PC-9 (cell line): ENCODE results near the gene IFNLR1. TPM values are rescaled to one million over a fixed set of nuclear protein-coding genes. Genes with fewer than 3 reads are reported as not detected.
A peak's percentile ranks its signal among the peaks of the same experiment; 100 is the strongest.

ENCODE experiments used
- BruUV-seq: library from RNA; stranded (reverse); fragments of 400-500 nt; replicated peaks from 2 replicates; lab custom pipeline; 2021; lab: Mats Ljungman, UMichigan
- CTCF ChIA-PET: fragments of 300-600 bp; sonication (Branson Sonifier 250); formaldehyde crosslinking; loops from one replicate; lab custom pipeline; 2022; ENCODE audit warnings: antibody characterized with exemption; lab: Charles Lee
- POLR2A ChIA-PET: fragments of 300-600 bp; sonication (Branson Sonifier 250); formaldehyde crosslinking; loops from one replicate; lab custom pipeline; 2022; ENCODE audit warnings: antibody characterized with exemption; ENCODE audit not compliant: unreplicated experiment; lab: Charles Lee
- DNase-seq, 2 experiments: peaks; one replicate each; pipeline versions ENCODE4 v3.0.0 to v3.0.0-alpha.2; 2015 to 2022; ENCODE audit warnings: mixed read lengths in 1 of 2
- H2AFZ ChIP-seq: fragments of 200-600 bp; sonication (generic); 2 replicates; pipeline ENCODE4 v1.8.1; 2017; ENCODE audit warnings: antibody characterized with exemption
- H3F3A ChIP-seq: fragments of 200-600 bp; sonication (generic); 2 replicates; pipeline ENCODE4 v1.8.1; 2017; ENCODE audit warnings: antibody characterized with exemption, mild to moderate bottlenecking, low read depth; ENCODE audit not compliant: insufficient read depth
- H3K27ac ChIP-seq: fragments of 200-600 bp; sonication (generic); 2 replicates; pipeline ENCODE4 v1.6.1; 2016; ENCODE audit warnings: mixed run types
- H3K27me3 ChIP-seq: fragments of 200-600 bp; sonication (generic); 2 replicates; pipeline ENCODE4 v1.6.1; 2016; ENCODE audit warnings: low read depth, mixed run types; ENCODE audit not compliant: insufficient read depth
- H3K36me3 ChIP-seq: fragments of 200-600 bp; sonication (generic); 2 replicates; pipeline ENCODE4 v1.6.1; 2016; ENCODE audit warnings: low read depth, mixed run types
- H3K4me1 ChIP-seq: fragments of 200-600 bp; sonication (generic); replicated peaks from 2 replicates; pipeline ENCODE4 v1.6.1; 2016; ENCODE audit warnings: mixed run types; ENCODE audit not compliant: insufficient read depth
- H3K4me2 ChIP-seq: fragments of 200-600 bp; sonication (generic); 2 replicates; pipeline ENCODE4 v1.6.1; 2017; ENCODE audit warnings: mixed run types
- H3K4me3 ChIP-seq: fragments of 200-600 bp; sonication (generic); 2 replicates; pipeline ENCODE4 v1.6.1; 2016; ENCODE audit warnings: mixed run types
- H3K79me2 ChIP-seq: fragments of 200-600 bp; sonication (generic); 2 replicates; pipeline ENCODE4 v1.6.1; 2017; ENCODE audit warnings: low read depth, mixed run types
- H3K9me2 ChIP-seq: fragments of 200-600 bp; sonication (generic); 2 replicates; pipeline ENCODE4 v1.8.1; 2017; ENCODE audit warnings: mild to moderate bottlenecking; ENCODE audit not compliant: insufficient read depth
- H3K9me3 ChIP-seq: fragments of 200-600 bp; sonication (generic); 2 replicates; pipeline ENCODE4 v1.8.1; 2016; ENCODE audit warnings: low read depth; ENCODE audit not compliant: insufficient read depth
- H4K20me1 ChIP-seq: fragments of 200-600 bp; sonication (generic); 2 replicates; pipeline ENCODE4 v1.8.1; 2017; ENCODE audit not compliant: insufficient read depth
- EZH2 ChIP-seq: fragments of 200-600 bp; sonication (generic); IDR thresholded peaks from 2 replicates; pipeline ENCODE4 v1.8.0; 2017; ENCODE audit warnings: antibody characterized with exemption, low read depth
- intact Hi-C: fragments of 100-400 bp; cut with micrococcal nuclease; formaldehyde crosslinking; loops from one replicate; pipeline ENCODE4 v1.10.0; 2022; ENCODE audit not compliant: unreplicated experiment
- total RNA-seq: library from RNA; stranded (reverse); gene quantifications from 2 replicates; pipeline ENCODE4 v1.2.3, GENCODE V29; 2021
- TF ChIP-seq, protein P1 (sequence below): fragments of 200-600 bp; sonication (generic); conservative IDR thresholded peaks from 2 replicates; pipeline ENCODE4 v1.6.1; 2017; ENCODE audit warnings: mixed run types, antibody characterized with exemption, mild to moderate bottlenecking, moderate library complexity

IFNLR1 gene
- total RNA-seq, 1 experiment from 2014 or later: 5.5 TPM

DNA sequence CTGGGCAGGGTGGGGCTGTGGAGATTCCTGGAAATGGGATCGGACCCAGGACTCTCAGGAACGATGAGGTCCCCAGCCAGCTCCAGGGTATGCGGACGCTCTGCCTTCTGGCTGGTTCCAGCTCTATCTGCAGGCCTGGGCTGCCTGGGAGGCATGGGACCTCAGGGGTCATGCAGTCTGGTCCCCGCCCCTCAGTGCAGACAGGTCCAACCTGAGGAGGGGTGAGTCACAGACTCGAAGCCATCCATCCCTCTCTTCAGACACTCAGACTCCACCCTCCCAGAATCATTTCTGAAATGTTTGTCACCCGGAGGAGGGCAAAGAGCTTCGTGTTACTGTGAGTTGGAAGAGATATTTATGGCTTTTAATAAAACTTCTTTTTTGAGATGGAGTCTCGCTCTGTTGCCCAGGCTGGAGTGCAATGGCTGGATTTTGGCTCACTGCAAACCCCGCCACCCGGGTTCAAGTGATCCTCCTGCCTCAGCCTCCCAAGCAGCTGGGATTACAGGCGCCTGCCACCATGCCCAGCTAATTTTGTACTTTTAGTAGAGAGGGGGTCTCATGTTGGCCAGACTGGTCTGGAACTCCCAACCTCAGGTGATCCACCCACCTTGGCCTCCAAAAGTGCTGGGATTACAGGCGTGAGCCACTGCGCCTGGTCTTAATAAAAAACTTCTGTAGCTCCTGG lies 69.2 kb downstream of the IFNLR1 start:
- POLR2A ChIA-PET: interaction anchor here (0.6 to 1.4 kb wide), 3 partner anchors 33 to 426 kb away, joined by 3 to 9 read pairs (median 4); partner anchors contain the start of gene RPL11
- H3F3A ChIP-seq: no peaks in the 10 kb centered on the region
- H3K27ac ChIP-seq: no peak overlapping the region; the same call in 1 of the 2 replicates
- peaks cover 20% of the 10 kb centered on the region for H3K4me1 ChIP-seq
- H3K4me2 ChIP-seq: peak overlapping the region; percentile 53
- TSS peak; percentile 82 for BruUV-seq
- H4K20me1 ChIP-seq: no peaks in the 10 kb centered on the region
- H3K4me3 ChIP-seq: no peak overlapping the region
- no peak for TF ChIP-seq EZH2
- TF ChIP-seq, protein P1, sequence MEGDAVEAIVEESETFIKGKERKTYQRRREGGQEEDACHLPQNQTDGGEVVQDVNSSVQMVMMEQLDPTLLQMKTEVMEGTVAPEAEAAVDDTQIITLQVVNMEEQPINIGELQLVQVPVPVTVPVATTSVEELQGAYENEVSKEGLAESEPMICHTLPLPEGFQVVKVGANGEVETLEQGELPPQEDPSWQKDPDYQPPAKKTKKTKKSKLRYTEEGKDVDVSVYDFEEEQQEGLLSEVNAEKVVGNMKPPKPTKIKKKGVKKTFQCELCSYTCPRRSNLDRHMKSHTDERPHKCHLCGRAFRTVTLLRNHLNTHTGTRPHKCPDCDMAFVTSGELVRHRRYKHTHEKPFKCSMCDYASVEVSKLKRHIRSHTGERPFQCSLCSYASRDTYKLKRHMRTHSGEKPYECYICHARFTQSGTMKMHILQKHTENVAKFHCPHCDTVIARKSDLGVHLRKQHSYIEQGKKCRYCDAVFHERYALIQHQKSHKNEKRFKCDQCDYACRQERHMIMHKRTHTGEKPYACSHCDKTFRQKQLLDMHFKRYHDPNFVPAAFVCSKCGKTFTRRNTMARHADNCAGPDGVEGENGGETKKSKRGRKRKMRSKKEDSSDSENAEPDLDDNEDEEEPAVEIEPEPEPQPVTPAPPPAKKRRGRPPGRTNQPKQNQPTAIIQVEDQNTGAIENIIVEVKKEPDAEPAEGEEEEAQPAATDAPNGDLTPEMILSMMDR: no peak
- no peaks in the 10 kb centered on the region for H3K9me2 ChIP-seq
- CTCF ChIA-PET: interaction anchor here (0.5 to 1.2 kb wide), 3 partner anchors 26 to 630 kb away, joined by 3 to 5 read pairs (median 3); partner anchors contain the start of gene IL22RA1
- no peaks in the 10 kb centered on the region for H3K27me3 ChIP-seq
- intact Hi-C loops: no loop called here
- DNase-seq: peak; percentile 59 to 79
- no peaks in the 10 kb centered on the region for H3K36me3 ChIP-seq
- no peaks in the 10 kb centered on the region for H3K9me3 ChIP-seq
- no peaks in the 10 kb centered on the region for H3K79me2 ChIP-seq
- H2AFZ ChIP-seq: no peak overlapping the region

DNA sequence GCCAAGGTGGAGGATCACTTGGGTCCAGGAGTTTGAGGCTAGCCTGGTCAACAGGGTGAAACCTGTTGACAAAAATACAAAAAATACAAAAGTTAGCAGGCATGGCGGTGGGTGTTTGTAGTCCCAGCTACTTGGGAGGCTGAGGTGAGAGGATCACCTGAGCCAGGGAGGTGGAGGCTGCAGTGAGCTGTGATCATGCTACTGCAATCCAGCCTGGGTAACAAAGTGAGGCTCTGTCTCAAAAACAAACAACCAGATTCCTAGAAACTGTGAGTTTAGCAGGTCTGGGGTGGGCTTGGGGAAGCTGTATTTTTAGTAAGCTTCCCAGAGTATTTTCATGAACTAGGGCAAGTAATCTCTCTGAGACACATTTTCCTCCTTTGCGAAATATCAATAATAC lies 70.0 kb downstream of the IFNLR1 start:
- ChIA-PET POLR2A (interaction anchor here (0.6 to 1.4 kb wide), 3 partner anchors 34 to 179 kb away, joined by 3 to 9 read pairs (median 6); no protein-coding TSS in a partner anchor), CTCF (interaction anchor here (0.5 to 1.0 kb wide), 2 partner anchors 26 to 631 kb away, joined by 3 read pairs; partner anchors contain the start of gene IL22RA1)
- Histone ChIP-seq H3K9me3 (no peaks in the 10 kb centered on the region), H3K4me1 (peaks cover 20% of the 10 kb centered on the region), H3K79me2 (no peaks in the 10 kb centered on the region), H4K20me1 (no peaks in the 10 kb centered on the region), H3K27me3 (no peaks in the 10 kb centered on the region), H3K9me2 (no peaks in the 10 kb centered on the region), H3K27ac (no peak overlapping the region), H3K36me3 (no peaks in the 10 kb centered on the region), H3K4me2 (no peak overlapping the region), H3F3A (no peaks in the 10 kb centered on the region), H2AFZ (no peak overlapping the region), H3K4me3 (no peak overlapping the region)
- DNase-seq: no peak
- BruUV-seq: TSS peak; percentile 47
- TF ChIP-seq EZH2: no peak
- TF ChIP-seq, protein P1: no peak
- intact Hi-C loops: no loop called here

DNA sequence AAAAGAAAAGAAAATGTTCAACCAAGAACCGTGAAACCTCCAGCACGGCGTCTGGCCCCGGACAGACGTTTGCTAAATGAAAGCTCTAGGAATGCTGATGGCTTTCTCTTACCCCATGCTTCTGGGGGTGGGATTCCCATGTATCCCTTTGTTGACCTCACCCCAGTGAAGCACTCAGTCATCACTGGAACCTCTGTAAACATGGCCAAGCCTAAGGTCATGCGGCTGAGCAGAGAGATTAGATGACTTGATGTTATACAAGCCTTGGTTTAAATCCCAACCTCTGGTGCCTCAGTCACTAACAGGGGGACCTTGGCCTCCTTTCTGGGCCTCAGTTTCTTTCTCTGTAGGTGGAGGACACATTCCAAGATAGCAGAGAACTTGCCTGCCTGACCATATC lies 72.3 kb downstream of the IFNLR1 start:
- Histone ChIP-seq H3K4me2 (no peak overlapping the region), H3K79me2 (no peaks in the 10 kb centered on the region), H3F3A (no peaks in the 10 kb centered on the region), H3K27me3 (no peaks in the 10 kb centered on the region), H3K4me3 (no peak overlapping the region), H3K9me3 (no peaks in the 10 kb centered on the region), H3K27ac (no peak overlapping the region), H2AFZ (no peak overlapping the region), H3K9me2 (no peaks in the 10 kb centered on the region), H3K36me3 (no peaks in the 10 kb centered on the region), H4K20me1 (no peaks in the 10 kb centered on the region), H3K4me1 (peaks cover 14% of the 10 kb centered on the region)
- DNase-seq: no peak
- ChIA-PET CTCF (interaction anchor here (0.7 kb wide), 1 partner anchor 71 kb away, joined by 10 read pairs; no protein-coding TSS in a partner anchor), POLR2A (interaction anchor here (0.7 kb wide), 1 partner anchor 16 kb away, joined by 3 read pairs; no protein-coding TSS in a partner anchor)
- TF ChIP-seq, protein P1: no peak
- no peak for TF ChIP-seq EZH2
- BruUV-seq: no TSS peak
- intact Hi-C loops: no loop called here
